Transverse colon (tissue), 4 donors: ENCODE data around the gene CYTH3. TPM values are rescaled to one million over a fixed set of nuclear protein-coding genes. Genes with fewer than 3 reads are reported as not detected.

Experiments used
- DNase-seq: peaks from one replicate; pipeline ENCODE4 v3.0.0-alpha.2; 2019
- H3K27ac ChIP-seq, 4 donors: fragments of 200-600 bp; sonication (generic); 2 replicates each; pipeline ENCODE4 v1.5.1; 2016 to 2018; ENCODE audit warnings: inconsistent platforms in 4 of 4
- H3K27me3 ChIP-seq: fragments of 200-600 bp; sonication (generic); 2 replicates; pipeline ENCODE4 v1.5.1; 2017; ENCODE audit warnings: inconsistent platforms
- H3K36me3 ChIP-seq, 4 donors: fragments of 200-600 bp; sonication (generic); 2 replicates each; pipeline ENCODE4 v1.5.1; 2017 to 2019; ENCODE audit warnings: inconsistent platforms in 4 of 4
- H3K4me1 ChIP-seq, 4 donors: fragments of 200-600 bp; sonication (generic); 2 replicates each; pipeline ENCODE4 v1.5.1; 2017 to 2020; ENCODE audit warnings: inconsistent platforms in 4 of 4
- H3K4me3 ChIP-seq, 4 donors: fragments of 200-600 bp; sonication (generic); 1 replicate in 1 of 4; 2 replicates in 3 of 4; pipeline versions ENCODE4 v1.5.1 to v1.6.1; 2017 to 2019; ENCODE audit warnings: inconsistent platforms in 4 of 4
- H3K9me3 ChIP-seq, 2 donors: fragments of 200-600 bp; sonication (generic); 2 replicates each; pipeline ENCODE4 v1.5.1; 2017 to 2019; ENCODE audit warnings: inconsistent platforms in 2 of 2
- CTCF ChIP-seq, 5 experiments: fragments of 200-600 bp in 3 of 5; fragments of 450-650 bp in 2 of 5; sonication (generic) in 3 of 5; IDR thresholded peaks; 1 replicate in 2 of 5; 2 replicates in 3 of 5; pipeline ENCODE4 v1.5.1; 2016 to 2017; ENCODE audit warnings: antibody characterized with exemption in 5 of 5, inconsistent platforms in 3 of 5, mild to moderate bottlenecking in 2 of 5, moderate library complexity in 1 of 5
- EP300 ChIP-seq: sonication (generic); formaldehyde crosslinking; IDR thresholded peaks from one replicate; pipeline ENCODE4 v1.6.1; 2017; ENCODE audit warnings: antibody characterized with exemption, low read depth
- POLR2A ChIP-seq: fragments of 450-650 bp; IDR thresholded peaks from one replicate; pipeline ENCODE4 v1.6.1; 2016; ENCODE audit warnings: antibody characterized with exemption, mild to moderate bottlenecking, moderate library complexity
- POLR2AphosphoS5 ChIP-seq, 3 donors: sonication (generic); formaldehyde crosslinking; IDR thresholded peaks; one replicate each; pipeline ENCODE4 v1.6.1; 2016; ENCODE audit warnings: antibody characterized with exemption in 3 of 3
- WGBS, 2 donors: methylation state at CpG; one replicate each; pipeline ENCODE4 v1.1.5; 2018; ENCODE audit warnings: low coverage in 1 of 2; 5-methylcytosine and 5-hydroxymethylcytosine counted together
- in situ Hi-C, 4 donors: fragments of 200-750 bp; cut with MboI; loops; one replicate each; pipeline versions ENCODE4 v1.15.0 to v1.15.1; 2017; ENCODE audit warnings: low sequenced_read_pairs in 3 of 4, low pct_ligation_motif_present in 1 of 4, low pct_unique_long_range_greater_than_20kb in 1 of 4
- intact Hi-C: fragments of 100-400 bp; cut with DNase I; formaldehyde crosslinking; loops from one replicate; pipeline ENCODE4 v1.15.1; 2023; ENCODE audit warnings: low total_unique reads
- total RNA-seq, 4 donors: library from RNA; depleted of rRNA; stranded (reverse); fragments of >200 nt; gene quantifications; one replicate each; pipeline ENCODE4 v1.1.0, GENCODE V29; 2016

The CYTH3 gene
- total RNA-seq, 4 donors from 2014 or later: 15.0 to 25.4 (median 19.4) TPM

- no peaks in the 10 kb centered on the region for H3K27me3 ChIP-seq
- in situ Hi-C loops: no loop called here
- intact Hi-C loops: loop anchor here (10.0 kb wide), 1 partner anchor 343 kb away; no protein-coding TSS in a partner anchor
- no peak for DNase-seq
- TF ChIP-seq EP300 (no peak), CTCF (IDR thresholded peaks at IDR 0.05) (no peak)
- WGBS, 2 donors: 93 to 97% methylated on average over 6 to 10 of the region's 10 CpGs
- H3K4me1 ChIP-seq: peaks cover 0 to 9% (median 3%) of the 10 kb centered on the region in 4 donors
- H3K36me3 ChIP-seq: no peaks in the 10 kb centered on the region
- no peak overlapping the region for H3K27ac ChIP-seq
- no peak overlapping the region for H3K4me3 ChIP-seq
- H3K9me3 ChIP-seq: no peaks in the 10 kb centered on the region
Observed at GRCh38 chr7:6202117-6202516, 70.3 kb downstream of the CYTH3 start.

DNA sequence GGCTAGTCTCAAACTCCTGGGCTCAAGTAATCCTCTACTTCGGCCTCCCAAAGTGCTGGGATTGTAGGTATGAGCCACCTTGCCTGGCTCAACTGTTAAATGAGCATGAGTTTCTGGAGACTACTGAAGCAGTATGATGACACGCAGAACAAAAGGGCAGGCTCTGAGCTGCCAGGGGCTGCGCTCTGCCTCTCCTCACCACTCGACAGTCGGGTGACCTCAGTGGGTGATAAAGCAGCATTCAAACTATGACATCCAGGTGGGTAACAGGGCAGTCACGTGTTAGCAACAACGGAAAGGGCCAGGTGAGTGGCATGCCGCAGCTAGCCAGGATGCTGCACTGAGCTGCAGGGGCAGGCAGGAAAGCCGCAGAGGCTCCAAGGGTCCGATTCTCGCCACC lies 71.5 kb downstream of the CYTH3 start:
- peaks cover 0 to 9% (median 3%) of the 10 kb centered on the region in 4 donors for H3K4me1 ChIP-seq
- in situ Hi-C loops (no loop called here), intact Hi-C loops (loop anchor here (10.0 kb wide), 1 partner anchor 344 kb away; no protein-coding TSS in a partner anchor)
- TF ChIP-seq EP300: no peak
- no peak for TF ChIP-seq POLR2AphosphoS5 (IDR thresholded peaks at IDR 0.05)
- no peak for TF ChIP-seq POLR2A
- no peak for TF ChIP-seq CTCF (IDR thresholded peaks at IDR 0.05)
- no peaks in the 10 kb centered on the region for H3K36me3 ChIP-seq
- H3K9me3 ChIP-seq: no peaks in the 10 kb centered on the region
- no peak overlapping the region for H3K27ac ChIP-seq
- H3K4me3 ChIP-seq: no peak overlapping the region
- 98 to 100% methylated on average over 3 to 11 of the region's 11 CpGs for WGBS, 2 donors
- DNase-seq: no peak
- no peaks in the 10 kb centered on the region for H3K27me3 ChIP-seq

GRCh38 chr7:6198689-6199595 lies 73.5 kb downstream of the CYTH3 start:
- DNase-seq: no peak
- Histone ChIP-seq H3K27ac (no peak overlapping the region), H3K9me3 (no peaks in the 10 kb centered on the region), H3K27me3 (no peaks in the 10 kb centered on the region), H3K4me1 (peaks cover 0 to 9% (median 3%) of the 10 kb centered on the region in 4 donors), H3K4me3 (no peak overlapping the region), H3K36me3 (no peaks in the 10 kb centered on the region)
- intact Hi-C loops: no loop called here
- TF ChIP-seq POLR2AphosphoS5 (IDR thresholded peaks at IDR 0.05) (no peak), POLR2A (no peak), EP300 (no peak), CTCF (IDR thresholded peaks at IDR 0.05) (no peak)
- in situ Hi-C loops: no loop called here
- 48 to 62% methylated on average over 3 to 4 of the region's 4 CpGs for WGBS, 2 donors

GRCh38 chr7:6197801-6198551 lies 74.4 kb downstream of the CYTH3 start:
- H3K4me1 ChIP-seq: peaks cover 0 to 9% (median 3%) of the 10 kb centered on the region in 4 donors
- no peaks in the 10 kb centered on the region for H3K9me3 ChIP-seq
- H3K27ac ChIP-seq: no peak overlapping the region
- intact Hi-C loops (no loop called here), in situ Hi-C loops (no loop called here)
- no peaks in the 10 kb centered on the region for H3K27me3 ChIP-seq
- no peak for DNase-seq
- no peak for TF ChIP-seq POLR2A
- no peak for TF ChIP-seq EP300
- TF ChIP-seq POLR2AphosphoS5 (IDR thresholded peaks at IDR 0.05): no peak
- no peak for TF ChIP-seq CTCF (IDR thresholded peaks at IDR 0.05)
- no peaks in the 10 kb centered on the region for H3K36me3 ChIP-seq
- no peak overlapping the region for H3K4me3 ChIP-seq
- WGBS, 2 donors: 81 to 83% methylated on average over 4 to 8 of the region's 8 CpGs
